Right hindlimb (tissue), 1 donor: ENCODE data around the gene ADCY2.

Source experiments
- DNase-seq: peaks from one replicate; pipeline ENCODE4 v3.0.0-alpha.2; 2018

Gene ADCY2

DNA sequence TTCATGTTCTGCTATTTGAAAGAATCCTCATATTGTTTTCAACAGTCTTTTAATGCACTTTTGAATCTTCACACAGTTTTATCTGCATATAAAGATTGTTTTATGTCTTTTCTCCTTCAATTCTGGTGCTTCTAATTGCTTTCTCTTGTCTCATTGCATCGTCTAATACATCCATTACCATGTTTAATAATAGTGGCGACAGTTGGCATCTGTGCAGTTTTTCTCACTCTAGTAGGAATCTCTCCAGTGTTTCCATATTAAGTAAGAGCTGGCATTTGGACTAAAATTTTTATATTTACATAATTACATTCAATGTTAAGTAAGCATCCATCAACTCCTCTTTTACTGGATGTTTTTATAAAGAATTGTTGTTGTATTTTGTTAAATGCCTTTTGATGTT lies 49.9 kb downstream of the ADCY2 start:
- no peak for DNase-seq

GRCh38 chr5:7446913-7447312 lies 51.0 kb downstream of the ADCY2 start:
- DNase-seq = no peak

DNA sequence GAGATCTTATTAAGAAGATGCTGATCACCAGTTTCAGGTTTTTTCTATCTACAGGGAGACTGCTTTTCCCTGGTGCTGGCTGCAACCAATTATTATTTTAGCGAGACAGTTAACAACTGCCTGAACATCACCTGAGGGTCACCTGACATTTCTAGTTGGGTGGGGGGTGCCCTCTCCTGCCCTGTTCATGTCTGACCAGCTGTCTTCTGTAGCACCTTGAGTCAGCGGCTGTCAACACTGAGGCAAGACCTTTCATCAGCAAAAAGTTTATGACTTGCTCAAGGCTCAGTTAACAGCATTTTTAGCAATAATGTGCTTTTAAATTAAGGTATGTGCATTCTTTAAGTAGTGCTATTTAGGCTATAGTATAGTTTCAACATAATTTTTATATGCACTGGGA lies 58.0 kb downstream of the ADCY2 start:
- no peak for DNase-seq

DNA sequence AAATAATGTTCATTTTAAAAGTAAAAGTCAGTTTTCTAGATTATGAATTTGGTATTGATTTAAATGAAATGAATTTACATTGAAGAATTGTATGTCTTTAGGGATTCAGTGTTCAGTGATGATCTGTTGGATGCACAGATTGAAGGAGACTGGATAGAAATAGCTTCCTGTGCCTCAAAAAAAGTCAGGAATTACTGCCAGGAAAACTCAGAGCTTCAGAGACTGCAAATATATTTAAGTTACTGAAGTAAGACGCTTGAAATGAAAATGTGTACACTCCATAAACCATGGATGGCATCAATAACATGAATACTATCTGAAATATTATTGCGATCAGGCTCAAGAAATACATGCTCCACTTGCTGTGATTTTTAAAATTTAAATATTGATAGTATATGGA lies 60.3 kb downstream of the ADCY2 start:
- DNase-seq = no peak

GRCh38 chr5:7461371-7461770 lies 65.4 kb downstream of the ADCY2 start:
- DNase-seq = no peak

GRCh38 chr5:7462758-7463157 lies 66.8 kb downstream of the ADCY2 start:
- no peak for DNase-seq

DNA sequence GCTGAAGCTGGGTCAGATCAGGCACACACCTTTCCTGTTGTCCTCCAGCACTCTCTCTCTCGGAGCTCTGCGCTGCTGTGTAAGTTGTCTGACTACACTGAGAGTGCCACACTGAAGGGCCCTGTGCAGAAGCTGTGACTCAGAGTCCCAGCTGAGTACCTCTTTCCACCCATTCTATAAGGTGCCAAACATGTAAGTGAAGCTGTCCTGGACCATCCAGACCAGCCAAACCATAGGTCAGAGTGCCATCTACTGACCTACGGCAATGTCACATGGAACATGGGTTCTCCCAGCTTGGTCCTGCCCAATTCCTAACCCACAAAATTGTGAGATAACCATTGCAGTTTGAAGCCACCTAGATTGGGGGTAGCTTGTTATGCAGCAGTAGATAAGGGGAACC lies 68.2 kb downstream of the ADCY2 start:
- DNase-seq = no peak

DNA sequence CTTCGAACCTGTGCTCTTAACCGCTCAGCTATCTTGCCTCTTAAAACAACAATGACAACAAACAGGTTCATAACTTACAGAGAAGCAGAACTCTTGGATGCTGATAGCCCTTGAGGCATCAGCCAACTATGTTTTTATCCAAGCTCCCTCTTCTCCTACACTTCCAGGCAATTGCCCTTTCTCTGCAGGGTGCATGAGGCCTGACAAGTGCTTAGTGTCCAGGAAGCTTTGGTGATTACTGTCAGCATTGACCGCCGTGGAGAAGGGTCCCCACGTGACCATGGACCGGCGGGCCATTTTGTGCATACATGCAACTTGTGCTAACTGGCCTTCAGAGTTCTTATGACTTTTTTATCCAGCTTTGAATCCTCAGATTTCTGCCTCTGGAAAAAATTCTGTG lies 71.2 kb downstream of the ADCY2 start:
- DNase-seq = no peak

DNA sequence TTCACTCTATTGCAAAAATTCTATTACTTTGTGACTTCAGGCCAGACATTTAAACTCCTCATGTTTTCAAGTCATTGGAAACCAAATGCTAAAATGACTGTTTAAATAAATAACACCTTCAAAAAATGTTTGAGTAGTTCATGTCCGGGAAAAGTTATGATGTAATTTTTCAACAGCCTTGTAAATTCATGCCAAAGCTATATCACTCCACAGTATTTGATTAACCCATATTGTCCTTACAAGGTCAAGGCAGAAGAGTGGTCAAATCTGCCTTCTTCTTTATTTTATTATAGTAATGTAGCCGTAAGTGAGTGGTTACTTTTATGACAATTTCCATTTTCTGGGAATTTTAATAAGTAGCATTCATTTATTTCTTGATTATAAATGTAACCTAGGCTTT lies 72.8 kb downstream of the ADCY2 start:
- DNase-seq = no peak

GRCh38 chr5:7471710-7472109 lies 75.8 kb downstream of the ADCY2 start:
- DNase-seq = no peak

DNA sequence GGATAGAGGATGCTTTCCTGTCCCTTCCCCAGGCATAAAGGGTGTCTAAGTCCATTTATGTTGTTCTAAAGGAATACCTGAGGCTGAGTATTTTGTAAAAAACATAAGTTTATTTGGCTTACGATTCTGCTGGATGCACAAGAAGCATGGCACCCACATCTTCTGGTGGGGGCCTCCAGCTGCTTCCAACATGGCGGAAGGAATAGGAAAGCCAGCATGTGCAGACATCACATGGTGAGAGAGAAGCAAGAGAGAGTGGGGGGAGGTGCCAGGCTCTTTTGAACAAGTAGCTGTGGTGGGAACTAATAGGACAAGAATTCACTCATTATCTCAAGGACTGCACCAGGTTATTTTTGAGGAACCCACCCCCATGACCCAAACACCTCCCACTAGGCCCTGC lies 77.2 kb downstream of the ADCY2 start:
- DNase-seq = no peak

- no peak for DNase-seq
Measured at GRCh38 chr5:7473668-7474215, 77.8 kb downstream of the ADCY2 start.

GRCh38 chr5:7474821-7475403 lies 79.0 kb downstream of the ADCY2 start:
- no peak for DNase-seq

DNA sequence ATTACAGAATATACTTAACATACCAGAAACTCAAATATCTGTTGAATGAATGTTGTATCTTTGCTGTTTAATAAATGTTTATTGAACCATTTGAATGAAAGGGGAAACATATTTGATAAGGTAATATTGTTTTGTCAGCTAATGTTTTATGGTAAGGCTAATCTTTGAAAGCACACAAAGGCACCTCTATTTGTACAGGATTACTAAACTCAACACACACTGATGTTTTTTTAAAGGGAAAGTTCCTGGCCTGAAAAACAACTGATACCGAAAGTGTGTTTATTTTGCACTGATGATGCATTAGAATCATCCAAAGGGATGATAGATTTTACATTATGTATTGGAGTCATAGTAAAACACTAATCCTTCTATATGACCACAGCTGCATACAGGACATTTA lies 82.5 kb downstream of the ADCY2 start:
- DNase-seq = no peak

DNA sequence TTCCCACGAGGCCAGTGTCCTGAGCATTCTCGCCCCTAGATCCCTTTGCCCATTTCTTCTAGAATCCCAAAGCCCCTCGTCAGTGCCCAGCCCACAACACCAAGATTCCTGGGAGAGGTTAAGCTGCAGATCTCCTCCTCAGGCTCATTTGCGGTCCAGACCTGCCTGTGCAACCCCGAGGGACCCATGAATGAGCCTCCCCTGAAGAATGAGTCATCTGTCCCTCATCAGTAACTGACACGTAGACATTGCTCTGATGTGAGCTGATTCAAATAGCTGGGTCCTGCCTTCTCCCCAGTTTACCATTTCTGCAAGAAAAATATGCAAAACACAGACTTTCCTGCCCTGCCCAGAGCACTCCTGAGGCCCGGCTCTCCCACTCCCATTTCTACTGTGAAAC lies 92.8 kb downstream of the ADCY2 start:
- no peak for DNase-seq

GRCh38 chr5:7492371-7492770 lies 96.4 kb downstream of the ADCY2 start:
- DNase-seq = no peak

DNA sequence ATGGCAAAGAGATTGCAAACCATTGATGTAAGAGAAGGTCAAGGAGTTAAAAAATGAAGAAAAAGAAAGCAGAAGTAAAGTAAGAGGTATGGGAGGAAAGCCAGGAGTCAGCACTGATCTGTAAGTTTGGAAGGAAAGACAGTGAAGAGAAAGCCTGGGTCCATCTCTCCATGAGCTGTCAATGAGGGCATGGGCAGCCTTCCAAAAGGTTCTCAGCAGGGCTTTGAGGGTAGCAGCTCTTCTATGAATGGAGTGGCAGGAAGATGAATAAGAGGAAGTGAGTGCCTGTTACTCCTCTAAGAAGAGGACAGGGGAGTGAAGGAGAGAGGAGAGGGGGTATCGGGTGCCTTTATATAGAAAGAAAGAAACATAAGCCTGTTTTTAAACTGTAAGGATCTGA lies 97.1 kb downstream of the ADCY2 start:
- DNase-seq = no peak

DNA sequence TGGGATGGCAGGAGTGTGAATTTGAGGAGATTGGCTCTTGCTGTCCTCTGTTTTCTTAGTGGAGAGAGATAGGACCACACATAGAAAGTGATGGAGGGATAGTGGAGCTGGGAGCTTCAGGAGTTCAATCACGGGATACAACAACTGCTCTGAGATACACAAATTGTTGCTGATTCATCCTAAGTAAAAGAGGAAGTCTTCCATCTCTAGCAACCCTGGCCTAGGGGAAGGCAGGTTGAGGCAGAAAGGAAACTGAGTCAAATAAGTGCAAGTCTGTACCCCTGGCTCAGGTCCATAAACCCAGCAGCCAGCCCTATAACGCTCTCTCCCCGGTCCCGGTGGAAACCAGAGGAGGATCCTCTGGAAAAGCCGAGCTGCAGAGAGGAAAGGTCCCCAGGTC lies 97.7 kb downstream of the ADCY2 start:
- no peak for DNase-seq

- DNase-seq = no peak
Measured at GRCh38 chr5:7494481-7495130, 98.7 kb downstream of the ADCY2 start.

GRCh38 chr5:7495131-7495517 lies 99.2 kb downstream of the ADCY2 start:
- no peak for DNase-seq

- no peak for DNase-seq
Measured at GRCh38 chr5:7500256-7500655, 104.3 kb downstream of the ADCY2 start.

DNA sequence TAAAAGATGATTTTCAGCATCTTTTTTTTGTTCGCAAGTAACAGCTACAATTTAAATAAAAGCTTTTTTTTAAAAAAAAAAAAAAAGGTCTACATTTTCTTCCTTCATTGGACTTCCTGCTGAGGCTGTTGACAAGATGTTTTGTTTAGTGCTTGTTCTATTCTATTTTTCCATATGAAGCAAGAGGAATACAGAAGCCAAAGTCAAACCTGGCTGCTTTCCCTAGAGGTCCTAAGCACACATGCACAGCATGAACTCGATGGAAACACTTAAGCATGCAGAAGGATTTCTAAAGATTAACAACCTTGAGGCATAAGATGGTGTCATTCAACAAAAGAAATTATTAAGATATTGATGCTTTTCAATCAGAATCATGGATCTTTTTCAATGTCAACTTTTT lies 105.1 kb downstream of the ADCY2 start:
- DNase-seq = no peak

DNA sequence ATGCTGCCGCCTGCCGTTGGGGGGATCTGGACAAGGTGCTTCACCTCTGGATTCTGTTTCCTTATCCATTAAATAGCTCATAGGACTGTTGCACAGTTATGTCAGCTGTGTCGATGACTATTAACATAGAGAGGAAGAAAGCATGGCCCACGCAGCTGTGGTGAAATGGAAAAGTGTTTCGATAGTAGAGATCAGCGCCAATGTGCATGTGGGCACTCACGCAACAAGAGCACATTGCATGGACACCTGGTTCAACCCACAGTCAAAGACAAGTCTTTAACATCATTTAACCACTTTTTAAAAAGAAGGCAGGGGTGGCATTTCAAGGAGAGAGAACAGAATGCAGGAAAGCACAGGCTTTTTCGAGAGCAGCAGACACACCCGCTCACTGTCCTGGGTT lies 107.6 kb downstream of the ADCY2 start:
- no peak for DNase-seq

GRCh38 chr5:7515284-7515914 lies 119.5 kb downstream of the ADCY2 start:
- DNase-seq = no peak

GRCh38 chr5:7516253-7516652 lies 120.3 kb downstream of the ADCY2 start:
- no peak for DNase-seq
